ENCODE data around the gene ANP32A.

DNA sequence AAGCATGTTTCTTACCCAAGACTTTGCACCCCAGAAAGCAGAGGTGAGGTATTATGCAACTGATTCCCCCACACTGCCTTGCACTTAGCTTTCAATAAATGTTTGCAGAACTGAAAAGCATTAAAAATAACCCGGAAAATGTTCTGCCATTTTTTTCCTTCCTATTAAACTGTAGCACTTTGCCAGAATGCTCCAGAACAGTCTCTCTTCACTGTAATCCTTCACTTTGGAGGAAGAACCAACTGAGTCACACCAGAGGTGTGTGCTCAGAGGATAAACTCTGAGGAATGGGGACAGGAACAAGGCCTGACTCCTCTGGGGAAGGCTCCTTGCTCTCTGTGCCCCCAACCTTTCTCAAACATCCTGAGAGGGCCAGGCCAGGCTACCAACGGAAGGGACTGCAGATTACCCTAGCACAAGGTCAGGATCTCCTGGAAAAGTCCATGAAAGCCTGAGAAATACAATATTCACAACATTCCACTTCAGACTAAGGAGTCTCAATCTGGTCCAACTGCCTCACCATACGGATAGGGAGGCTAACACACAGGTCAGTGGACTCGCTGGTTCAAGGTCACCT, 19.0 kb downstream of the ANP32A start:
- TF ChIP-seq POLR2AphosphoS5 (IDR thresholded peaks at IDR 0.05; ENCODE audit: low read depth, low read length), result no peak
- TF ChIP-seq, protein P1, sequence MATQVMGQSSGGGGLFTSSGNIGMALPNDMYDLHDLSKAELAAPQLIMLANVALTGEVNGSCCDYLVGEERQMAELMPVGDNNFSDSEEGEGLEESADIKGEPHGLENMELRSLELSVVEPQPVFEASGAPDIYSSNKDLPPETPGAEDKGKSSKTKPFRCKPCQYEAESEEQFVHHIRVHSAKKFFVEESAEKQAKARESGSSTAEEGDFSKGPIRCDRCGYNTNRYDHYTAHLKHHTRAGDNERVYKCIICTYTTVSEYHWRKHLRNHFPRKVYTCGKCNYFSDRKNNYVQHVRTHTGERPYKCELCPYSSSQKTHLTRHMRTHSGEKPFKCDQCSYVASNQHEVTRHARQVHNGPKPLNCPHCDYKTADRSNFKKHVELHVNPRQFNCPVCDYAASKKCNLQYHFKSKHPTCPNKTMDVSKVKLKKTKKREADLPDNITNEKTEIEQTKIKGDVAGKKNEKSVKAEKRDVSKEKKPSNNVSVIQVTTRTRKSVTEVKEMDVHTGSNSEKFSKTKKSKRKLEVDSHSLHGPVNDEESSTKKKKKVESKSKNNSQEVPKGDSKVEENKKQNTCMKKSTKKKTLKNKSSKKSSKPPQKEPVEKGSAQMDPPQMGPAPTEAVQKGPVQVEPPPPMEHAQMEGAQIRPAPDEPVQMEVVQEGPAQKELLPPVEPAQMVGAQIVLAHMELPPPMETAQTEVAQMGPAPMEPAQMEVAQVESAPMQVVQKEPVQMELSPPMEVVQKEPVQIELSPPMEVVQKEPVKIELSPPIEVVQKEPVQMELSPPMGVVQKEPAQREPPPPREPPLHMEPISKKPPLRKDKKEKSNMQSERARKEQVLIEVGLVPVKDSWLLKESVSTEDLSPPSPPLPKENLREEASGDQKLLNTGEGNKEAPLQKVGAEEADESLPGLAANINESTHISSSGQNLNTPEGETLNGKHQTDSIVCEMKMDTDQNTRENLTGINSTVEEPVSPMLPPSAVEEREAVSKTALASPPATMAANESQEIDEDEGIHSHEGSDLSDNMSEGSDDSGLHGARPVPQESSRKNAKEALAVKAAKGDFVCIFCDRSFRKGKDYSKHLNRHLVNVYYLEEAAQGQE (IDR thresholded peaks at IDR 0.05; ENCODE audit: insufficient read depth in 1 of 2, low read depth in 2 of 2, low read length in 2 of 2), result no peak
